Stimulated activated CD8-positive, alpha-beta memory T cell treated with anti-CD3 and anti-CD28 coated beads, Interleukin-2, amount 100 ng/mL, for 48 hours (primary cell): ENCODE results near the gene ATG9B.
"Not testable (repeated sequence)": the region's sequence is repeated elsewhere in the genome, so short reads cannot be mapped to it uniquely, and the experiment has no call there.

Experiments
- DNase-seq, 2 donors: peaks; one replicate each; pipeline ENCODE4 v3.0.0-alpha.2; 2020; ENCODE audit warnings: low read depth in 2 of 2

The ATG9B gene

GRCh38 chr7:151038951-151039849 lies 14.9 kb upstream of the ATG9B start:
- peak; percentile 73 for DNase-seq

GRCh38 chr7:151035902-151036301 lies 11.6 kb upstream of the ATG9B start:
- no peak for DNase-seq

- DNase-seq: no peak
Observed at GRCh38 chr7:151035026-151035717, 10.9 kb upstream of the ATG9B start.

- no peak for DNase-seq
Observed at GRCh38 chr7:151034312-151035025, 10.2 kb upstream of the ATG9B start.

GRCh38 chr7:151033864-151034249 lies 9.6 kb upstream of the ATG9B start:
- DNase-seq: no peak

GRCh38 chr7:151032936-151033863 lies 8.9 kb upstream of the ATG9B start:
- DNase-seq: no peak

GRCh38 chr7:151031011-151031410 lies 6.7 kb upstream of the ATG9B start:
- DNase-seq: no peak

GRCh38 chr7:151028948-151029501 lies 4.7 kb upstream of the ATG9B start:
- no peak for DNase-seq

GRCh38 chr7:151028131-151028947 lies 4.0 kb upstream of the ATG9B start, which contains the start of gene ABCB8:
ABCB8 (plus strand) TSS chr7:151028450; CDS start chr7:151028516, 66 bp downstream.
- peak; percentile 88 to 95 for DNase-seq

GRCh38 chr7:151027728-151028130 lies 3.4 kb upstream of the ATG9B start:
- DNase-seq: not testable (repeated sequence)

- not testable (repeated sequence) for DNase-seq
Observed at GRCh38 chr7:151026771-151027727, 2.8 kb upstream of the ATG9B start.

GRCh38 chr7:151025924-151026671 lies 1.8 kb upstream of the ATG9B start:
- no peak for DNase-seq

- no peak for DNase-seq
Observed at GRCh38 chr7:151023232-151023631, 1.1 kb downstream of the ATG9B start.

- no peak for DNase-seq
Observed at GRCh38 chr7:151020231-151020630, 4.1 kb downstream of the ATG9B start.

GRCh38 chr7:151019130-151019447 lies 5.2 kb downstream of the ATG9B start:
- DNase-seq: no peak

GRCh38 chr7:151018421-151019129 lies 5.7 kb downstream of the ATG9B start:
- no peak for DNase-seq

- peak; percentile 75 to 86 for DNase-seq
Observed at GRCh38 chr7:151017953-151018420, 6.3 kb downstream of the ATG9B start.
